HUES6 (cell line): ENCODE measurements around the gene LYRM7.

Experiments used
- H3K27ac ChIP-seq: 2 replicates; pipeline ENCODE4 v1.7.0; 2013; ENCODE audit warnings: low read depth, mild to moderate bottlenecking, low read length, inconsistent platforms
- H3K27me3 ChIP-seq: 2 replicates; pipeline ENCODE4 v1.6.1; 2013; ENCODE audit warnings: low read length; ENCODE audit not compliant: control insufficient read depth, insufficient read depth
- H3K36me3 ChIP-seq: 2 replicates; pipeline ENCODE4 v1.6.1; 2013; ENCODE audit warnings: low read length; ENCODE audit not compliant: control insufficient read depth, insufficient read depth
- H3K4me1 ChIP-seq: 2 replicates; pipeline ENCODE4 v1.6.1; 2013; ENCODE audit warnings: low read length; ENCODE audit not compliant: control insufficient read depth, insufficient read depth
- H3K4me3 ChIP-seq: 2 replicates; pipeline ENCODE4 v1.5.1; 2013; ENCODE audit warnings: low read depth, low read length
- H3K9ac ChIP-seq: one replicate; pipeline ENCODE4 v1.6.1; 2013; ENCODE audit warnings: mild to moderate bottlenecking, low read length
- H3K9me3 ChIP-seq: 2 replicates; pipeline ENCODE4 v1.6.1; 2013; ENCODE audit warnings: low read depth, low read length; ENCODE audit not compliant: control insufficient read depth, insufficient read depth

LYRM7 gene

GRCh38 chr5:131221008-131221703 is 50.4 kb downstream of the LYRM7 start:
- H3K27ac ChIP-seq, result no peak overlapping the region
- H3K4me1 ChIP-seq, result no peaks in the 10 kb centered on the region
- no peaks in the 10 kb centered on the region for H3K36me3 ChIP-seq
- H3K9me3 ChIP-seq, result no peaks in the 10 kb centered on the region
- H3K27me3 ChIP-seq, result no peaks in the 10 kb centered on the region
- no peak overlapping the region for H3K9ac ChIP-seq
- H3K4me3 ChIP-seq, result no peak overlapping the region

GRCh38 chr5:131221888-131222287 is 51.1 kb downstream of the LYRM7 start:
- Histone ChIP-seq H3K9me3 (no peaks in the 10 kb centered on the region), H3K27me3 (no peaks in the 10 kb centered on the region), H3K36me3 (no peaks in the 10 kb centered on the region), H3K9ac (no peak overlapping the region), H3K27ac (no peak overlapping the region), H3K4me3 (no peak overlapping the region), H3K4me1 (no peaks in the 10 kb centered on the region)

- no peak overlapping the region for H3K9ac ChIP-seq
- no peaks in the 10 kb centered on the region for H3K36me3 ChIP-seq
- H3K27me3 ChIP-seq, result no peaks in the 10 kb centered on the region
- H3K27ac ChIP-seq, result no peak overlapping the region
- no peaks in the 10 kb centered on the region for H3K4me1 ChIP-seq
- H3K9me3 ChIP-seq, result no peaks in the 10 kb centered on the region
- H3K4me3 ChIP-seq, result no peak overlapping the region
These were observed 52.0 kb downstream of the LYRM7 start for GRCh38 chr5:131222731-131223130.

- Histone ChIP-seq H3K9me3 (no peaks in the 10 kb centered on the region), H3K27me3 (no peaks in the 10 kb centered on the region), H3K27ac (no peak overlapping the region), H3K4me3 (no peak overlapping the region), H3K9ac (no peak overlapping the region), H3K36me3 (no peaks in the 10 kb centered on the region), H3K4me1 (no peaks in the 10 kb centered on the region)
These were observed 53.1 kb downstream of the LYRM7 start for GRCh38 chr5:131223751-131224386.

GRCh38 chr5:131224387-131225201 is 53.9 kb downstream of the LYRM7 start:
- no peaks in the 10 kb centered on the region for H3K9me3 ChIP-seq
- no peak overlapping the region for H3K27ac ChIP-seq
- H3K4me3 ChIP-seq, result no peak overlapping the region
- no peak overlapping the region for H3K9ac ChIP-seq
- H3K27me3 ChIP-seq, result no peaks in the 10 kb centered on the region
- no peaks in the 10 kb centered on the region for H3K36me3 ChIP-seq
- H3K4me1 ChIP-seq, result no peaks in the 10 kb centered on the region

- H3K27me3 ChIP-seq, result no peaks in the 10 kb centered on the region
- H3K36me3 ChIP-seq, result no peaks in the 10 kb centered on the region
- no peak overlapping the region for H3K9ac ChIP-seq
- no peaks in the 10 kb centered on the region for H3K9me3 ChIP-seq
- no peak overlapping the region for H3K4me3 ChIP-seq
- H3K4me1 ChIP-seq, result no peaks in the 10 kb centered on the region
- H3K27ac ChIP-seq, result no peak overlapping the region
These were observed 54.7 kb downstream of the LYRM7 start for GRCh38 chr5:131225282-131225974.

GRCh38 chr5:131226899-131227298 is 56.2 kb downstream of the LYRM7 start:
- Histone ChIP-seq H3K4me1 (no peaks in the 10 kb centered on the region), H3K27me3 (no peaks in the 10 kb centered on the region), H3K27ac (no peak overlapping the region), H3K9me3 (no peaks in the 10 kb centered on the region), H3K9ac (no peak overlapping the region), H3K36me3 (no peaks in the 10 kb centered on the region), H3K4me3 (no peak overlapping the region)

GRCh38 chr5:131228646-131229045 is 57.9 kb downstream of the LYRM7 start:
- H3K4me3 ChIP-seq, result no peak overlapping the region
- H3K27ac ChIP-seq, result no peak overlapping the region
- H3K27me3 ChIP-seq, result no peaks in the 10 kb centered on the region
- H3K36me3 ChIP-seq, result no peaks in the 10 kb centered on the region
- H3K9ac ChIP-seq, result no peak overlapping the region
- no peaks in the 10 kb centered on the region for H3K9me3 ChIP-seq
- no peaks in the 10 kb centered on the region for H3K4me1 ChIP-seq

GRCh38 chr5:131229623-131230022 is 58.9 kb downstream of the LYRM7 start:
- Histone ChIP-seq H3K36me3 (no peaks in the 10 kb centered on the region), H3K9ac (no peak overlapping the region), H3K27ac (no peak overlapping the region), H3K9me3 (no peaks in the 10 kb centered on the region), H3K4me3 (no peak overlapping the region), H3K4me1 (no peaks in the 10 kb centered on the region), H3K27me3 (no peaks in the 10 kb centered on the region)

- no peak overlapping the region for H3K9ac ChIP-seq
- no peak overlapping the region for H3K4me3 ChIP-seq
- H3K4me1 ChIP-seq, result no peaks in the 10 kb centered on the region
These were observed 59.7 kb downstream of the LYRM7 start for GRCh38 chr5:131230406-131230805.

More at GRCh38 chr5:131230406-131230805, 59.7 kb downstream of the LYRM7 start:
- no peaks in the 10 kb centered on the region for H3K36me3 ChIP-seq
- H3K9me3 ChIP-seq, result no peaks in the 10 kb centered on the region
- H3K27ac ChIP-seq, result no peak overlapping the region
- H3K27me3 ChIP-seq, result no peaks in the 10 kb centered on the region
